Sigmoid colon (tissue), 4 donors: Measurements from ENCODE around the gene KMT2D.

Source experiments
- POLR2AphosphoS5 ChIP-seq, 4 donors: sonication (generic); formaldehyde crosslinking; IDR thresholded peaks; one replicate each; pipeline ENCODE4 v1.6.1; 2017; ENCODE audit warnings: antibody characterized with exemption in 4 of 4
- TF ChIP-seq, protein P1 (sequence below), 4 experiments: fragments of 450-650 bp in 3 of 4; fragments of 200-600 bp in 1 of 4; IDR thresholded peaks; one replicate each; pipeline ENCODE4 v1.5.1; 2016 to 2019; ENCODE audit warnings: antibody characterized with exemption in 4 of 4, mild to moderate bottlenecking in 3 of 4, moderate library complexity in 2 of 4

DNA sequence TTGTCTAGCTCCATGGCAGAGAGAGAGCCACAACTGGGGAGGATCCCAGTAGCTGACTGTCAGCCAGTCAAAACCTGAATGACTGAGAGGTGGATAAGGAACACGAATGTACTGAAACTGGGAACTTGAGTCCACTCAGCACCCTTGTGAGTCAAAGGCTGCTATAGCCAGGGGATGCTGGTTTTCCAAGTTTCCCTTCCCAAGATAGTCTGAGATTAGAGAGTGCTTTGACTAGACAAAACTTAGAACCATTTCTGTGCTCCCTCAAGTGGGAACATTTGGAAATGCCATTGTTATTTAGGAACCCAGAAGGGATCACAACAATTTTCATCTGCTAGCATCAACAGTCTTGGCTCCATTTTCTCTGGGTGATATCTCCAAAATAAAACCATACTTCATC is 46.0 kb downstream of the KMT2D start:
- TF ChIP-seq, protein P1, sequence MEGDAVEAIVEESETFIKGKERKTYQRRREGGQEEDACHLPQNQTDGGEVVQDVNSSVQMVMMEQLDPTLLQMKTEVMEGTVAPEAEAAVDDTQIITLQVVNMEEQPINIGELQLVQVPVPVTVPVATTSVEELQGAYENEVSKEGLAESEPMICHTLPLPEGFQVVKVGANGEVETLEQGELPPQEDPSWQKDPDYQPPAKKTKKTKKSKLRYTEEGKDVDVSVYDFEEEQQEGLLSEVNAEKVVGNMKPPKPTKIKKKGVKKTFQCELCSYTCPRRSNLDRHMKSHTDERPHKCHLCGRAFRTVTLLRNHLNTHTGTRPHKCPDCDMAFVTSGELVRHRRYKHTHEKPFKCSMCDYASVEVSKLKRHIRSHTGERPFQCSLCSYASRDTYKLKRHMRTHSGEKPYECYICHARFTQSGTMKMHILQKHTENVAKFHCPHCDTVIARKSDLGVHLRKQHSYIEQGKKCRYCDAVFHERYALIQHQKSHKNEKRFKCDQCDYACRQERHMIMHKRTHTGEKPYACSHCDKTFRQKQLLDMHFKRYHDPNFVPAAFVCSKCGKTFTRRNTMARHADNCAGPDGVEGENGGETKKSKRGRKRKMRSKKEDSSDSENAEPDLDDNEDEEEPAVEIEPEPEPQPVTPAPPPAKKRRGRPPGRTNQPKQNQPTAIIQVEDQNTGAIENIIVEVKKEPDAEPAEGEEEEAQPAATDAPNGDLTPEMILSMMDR (IDR thresholded peaks at IDR 0.05), result no peak
- TF ChIP-seq POLR2AphosphoS5 (IDR thresholded peaks at IDR 0.05), result no peak
